Right ventricle myocardium inferior (tissue), 1 donor: ENCODE measurements around the gene PCID2. TPM values are rescaled to one million over a fixed set of nuclear protein-coding genes. Genes with fewer than 3 reads are reported as not detected.

Source experiments
- ATAC-seq: fragments of 200-7000 bp; cut with Tn5 transposase; one replicate; pipeline ENCODE4 v1.9.1; 2020; ENCODE audit warnings: mild to moderate bottlenecking, moderate library complexity
- DNase-seq: peaks from one replicate; pipeline ENCODE4 v3.0.0; 2021; ENCODE audit errors: missing footprints
- intact Hi-C: fragments of 100-400 bp; cut with DNase I; formaldehyde crosslinking; loops from one replicate; pipeline ENCODE4 v1.11.0; 2022
- total RNA-seq: library from RNA; stranded (reverse); fragmentation: NEBNext Ultra II Directional; extraction: Animal tissue kit (Norgen Biotek cat#: 25700); gene quantifications from one replicate; pipeline ENCODE4 v1.2.1, GENCODE V29; 2021
- donor health status: DM: no; HTN: yes; CAD: no; lungs with severe emphysema.

PCID2 gene
- total RNA-seq, 1 donor from 2014 or later = 57.2 TPM

DNA sequence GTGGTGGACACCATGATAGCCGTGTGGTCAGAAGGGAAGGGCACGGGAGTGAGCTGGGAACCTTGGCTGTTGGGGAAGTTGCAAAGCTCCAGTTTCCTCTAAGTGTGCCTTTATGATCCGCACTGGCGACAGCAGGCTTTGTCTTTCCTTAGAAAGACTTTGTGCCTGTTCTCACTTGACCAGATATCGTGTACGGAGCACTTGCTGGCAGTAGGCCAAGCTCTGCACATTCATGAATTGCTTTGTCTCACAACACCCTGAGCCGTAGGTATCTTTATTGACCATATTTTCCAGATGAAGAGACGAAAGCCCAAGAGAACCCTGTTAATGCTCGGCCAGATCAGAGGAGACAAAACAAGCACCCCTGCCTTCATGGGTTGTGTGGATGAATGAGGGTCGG, 16.0 kb upstream of the PCID2 start:
- DNase-seq = no peak
- peak; percentile 27 for ATAC-seq
- intact Hi-C loops = loop anchor here (5.0 kb wide), 2 partner anchors 72 to 187 kb away; no protein-coding TSS in a partner anchor

DNA sequence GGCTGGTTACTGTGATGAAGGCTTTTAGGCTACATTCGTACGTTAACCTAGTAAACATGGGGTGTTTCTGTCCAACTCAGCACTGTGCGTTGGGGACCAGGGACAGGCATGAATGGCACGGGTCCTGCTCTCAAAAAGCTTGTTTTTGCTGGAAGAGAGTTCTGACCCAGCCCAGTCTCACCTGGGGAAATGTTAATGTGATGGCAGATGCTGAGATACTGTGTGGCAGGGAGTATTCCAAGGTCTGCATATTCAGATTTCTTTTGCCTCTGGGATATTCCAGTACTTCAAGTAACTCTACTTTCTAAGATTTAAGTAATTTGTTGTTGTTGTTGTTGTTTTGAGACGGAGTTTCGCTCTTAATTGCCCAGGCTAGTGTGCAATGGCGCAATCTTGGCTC, 14.6 kb upstream of the PCID2 start:
- intact Hi-C loops = loop anchor here (5.0 kb wide), 2 partner anchors 71 to 186 kb away; no protein-coding TSS in a partner anchor
- DNase-seq (no peak), ATAC-seq (no peak)

DNA sequence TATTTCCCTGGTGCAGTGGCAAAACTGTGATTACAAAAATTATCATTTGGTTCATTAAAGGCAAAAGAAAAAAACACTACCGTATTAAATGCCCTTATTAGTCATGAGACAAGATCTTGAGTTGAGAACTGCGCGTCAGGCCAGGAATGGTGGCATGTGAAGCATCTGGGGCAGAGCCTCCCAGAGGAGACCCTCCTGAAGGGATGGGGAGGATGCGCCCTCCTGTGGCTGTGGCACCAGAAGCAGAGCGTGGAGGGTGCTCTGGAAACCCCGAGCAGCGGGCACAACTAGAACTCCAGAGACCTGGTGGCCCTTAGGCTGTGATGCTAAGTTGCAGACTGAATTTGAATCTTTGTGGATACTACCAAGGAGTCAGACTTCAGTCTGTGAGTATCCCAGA, 12.4 kb upstream of the PCID2 start:
- DNase-seq = peak; percentile 75
- intact Hi-C loops = loop anchor here (5.0 kb wide), 2 partner anchors 69 to 184 kb away; no protein-coding TSS in a partner anchor
- peak; percentile 58 for ATAC-seq

DNA sequence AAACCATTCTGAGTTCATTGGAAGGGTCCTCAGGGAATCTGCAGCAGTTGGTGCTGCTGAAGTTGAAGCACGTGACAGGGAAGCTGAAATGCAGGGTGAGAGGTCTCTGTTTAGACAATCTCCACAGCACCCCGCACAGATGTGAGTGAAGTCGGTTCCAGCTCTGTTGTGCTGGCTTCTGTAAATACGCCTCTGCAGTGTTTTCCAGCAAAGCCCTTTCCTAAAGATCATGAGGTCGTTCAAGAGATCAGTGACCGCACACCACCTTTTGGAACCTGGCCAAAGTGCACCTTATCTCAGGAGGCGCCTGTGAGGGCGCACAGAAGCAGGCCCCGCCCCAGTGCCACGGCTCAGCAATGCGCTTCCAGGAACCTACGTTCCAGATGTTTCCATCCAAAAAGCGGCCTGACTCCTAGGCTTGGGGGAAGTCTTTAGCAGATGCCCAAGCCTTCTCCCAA, 11.7 kb upstream of the PCID2 start:
- intact Hi-C loops = loop anchor here (5.0 kb wide), 2 partner anchors 68 to 183 kb away; no protein-coding TSS in a partner anchor
- ATAC-seq (no peak), DNase-seq (no peak)

DNA sequence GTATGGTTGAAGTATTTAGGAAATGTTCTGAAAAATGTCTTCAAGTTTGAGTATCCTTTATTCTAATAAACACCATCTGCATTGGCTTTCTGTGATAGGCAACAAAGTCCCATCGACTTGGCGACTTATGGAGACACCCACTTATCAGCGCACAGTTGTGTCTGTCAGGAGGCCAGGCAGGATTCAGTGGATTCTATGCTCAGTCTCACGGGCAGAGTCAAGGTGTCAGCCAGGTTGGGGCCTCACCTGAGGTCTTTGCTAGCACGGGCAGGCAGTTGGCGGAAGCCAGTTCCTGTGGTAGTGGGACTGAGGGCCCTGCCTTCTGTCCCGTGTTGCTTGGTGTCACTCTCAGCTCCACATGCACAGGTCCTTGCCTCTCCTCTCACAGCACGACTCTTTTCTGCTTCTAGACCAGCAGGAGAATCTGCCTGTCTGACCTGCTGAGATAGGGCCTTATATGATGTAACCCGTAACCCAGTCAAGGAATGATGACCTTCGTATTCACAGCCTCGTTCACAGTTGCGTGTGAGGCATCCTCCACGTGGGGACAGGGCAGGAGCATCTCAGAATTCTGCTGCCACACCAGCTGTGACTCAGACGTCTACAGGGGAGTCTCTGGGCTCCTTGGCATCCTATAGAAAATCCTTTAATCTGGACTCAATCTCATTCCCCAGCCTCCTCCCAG, 10.9 kb upstream of the PCID2 start:
- no peak for DNase-seq
- ATAC-seq = no peak
- intact Hi-C loops = no loop called here

DNA sequence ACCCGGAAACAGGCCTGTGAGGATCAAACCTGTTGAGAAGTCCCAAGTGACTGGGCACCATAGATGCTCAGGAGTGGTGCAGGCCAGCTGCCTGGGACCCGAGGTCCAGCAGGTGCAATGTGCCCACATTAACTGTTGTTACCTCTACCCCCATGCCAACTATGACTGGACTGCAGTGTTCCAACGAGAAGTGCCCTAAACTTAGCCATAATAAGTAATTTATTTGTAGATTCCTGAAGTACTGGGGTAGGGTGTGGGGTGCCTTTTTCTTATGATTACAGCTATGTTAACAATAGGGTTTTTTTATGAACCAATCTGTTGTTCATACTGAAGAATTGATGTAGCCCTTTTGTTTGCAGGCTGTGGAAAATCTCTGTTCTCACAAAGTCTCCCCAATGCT, 10.1 kb upstream of the PCID2 start:
- intact Hi-C loops = no loop called here
- no peak for ATAC-seq

DNA sequence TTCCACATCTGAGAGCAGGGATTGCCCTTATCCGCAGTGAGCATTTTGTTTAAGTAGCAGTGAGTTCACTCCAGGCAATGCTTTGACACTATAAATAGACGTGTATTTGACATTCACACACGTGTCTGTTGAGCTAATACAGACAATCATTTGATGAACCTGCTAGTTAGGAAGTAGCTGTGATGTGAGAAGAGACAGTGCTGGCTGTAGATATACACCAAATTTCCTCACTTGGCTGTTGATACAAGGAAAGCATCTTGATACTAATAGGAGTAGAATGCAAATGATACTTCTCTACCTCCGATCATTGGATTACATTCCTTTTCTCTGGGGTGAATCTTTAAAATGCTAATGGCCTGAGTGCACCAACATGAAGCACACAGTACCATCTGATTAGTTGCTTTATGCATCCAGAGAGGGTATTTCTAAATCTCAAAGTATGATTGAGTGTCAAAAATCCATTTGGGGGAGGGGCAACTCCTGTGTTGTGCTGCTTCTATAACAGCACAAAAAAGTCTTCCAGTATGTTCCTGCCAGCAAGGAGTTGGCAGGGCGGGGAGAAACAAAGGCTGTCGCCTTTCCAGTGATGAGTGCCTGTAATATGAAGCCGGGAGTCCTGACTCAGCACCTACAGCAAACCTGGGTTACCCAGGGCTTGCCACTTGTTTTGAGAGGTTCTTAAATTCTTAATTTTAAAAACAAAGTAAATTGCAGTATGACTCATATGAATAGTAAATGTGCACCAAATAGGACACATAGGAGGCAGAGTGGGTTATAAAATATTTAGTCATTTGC, 8.0 kb upstream of the PCID2 start:
- intact Hi-C loops = no loop called here
- ATAC-seq (peak; percentile 79), DNase-seq (no peak)

More for the DNA sequence above, 10.1 kb upstream of the PCID2 start:
- no peak for DNase-seq

DNA sequence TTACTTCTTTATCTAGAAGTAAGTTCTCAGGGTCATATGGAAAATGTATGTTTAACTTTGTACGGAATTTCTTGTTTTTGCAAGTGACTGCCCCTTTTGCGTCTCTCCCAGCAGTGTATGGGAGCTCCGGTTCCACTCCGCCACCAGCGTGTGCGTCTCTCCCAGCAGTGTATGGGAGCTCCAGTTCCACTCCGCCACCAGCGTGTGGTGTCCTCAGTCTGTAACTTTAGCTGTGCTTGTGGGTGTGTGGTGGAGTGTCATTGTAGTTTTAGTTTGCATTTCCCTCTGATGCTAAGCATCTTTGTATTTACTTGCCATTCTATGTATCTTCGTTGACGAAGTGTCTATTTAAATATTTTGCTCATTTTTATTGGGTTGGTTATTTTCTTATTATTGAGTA, 3.3 kb upstream of the PCID2 start:
- no peak for ATAC-seq
- intact Hi-C loops = no loop called here
- DNase-seq = no peak

DNA sequence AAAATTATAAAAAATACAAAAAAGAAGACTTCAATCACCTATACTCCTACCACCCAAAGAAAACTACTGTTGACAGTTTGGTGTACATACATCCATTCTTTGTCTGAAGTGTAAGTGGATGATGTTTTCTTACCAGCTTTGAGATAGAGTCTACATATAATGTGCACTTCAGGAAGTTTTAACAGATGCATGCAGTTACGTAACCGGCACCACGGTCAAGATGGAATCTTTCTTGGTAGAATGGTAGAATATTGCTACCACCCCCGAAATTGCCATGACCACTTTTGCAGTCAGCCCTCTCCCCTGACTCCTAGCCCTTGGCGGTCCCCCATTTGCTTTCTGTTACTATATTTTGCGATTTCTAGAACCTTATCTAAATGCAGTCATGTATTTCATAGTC, 2.4 kb upstream of the PCID2 start:
- intact Hi-C loops = no loop called here

DNA sequence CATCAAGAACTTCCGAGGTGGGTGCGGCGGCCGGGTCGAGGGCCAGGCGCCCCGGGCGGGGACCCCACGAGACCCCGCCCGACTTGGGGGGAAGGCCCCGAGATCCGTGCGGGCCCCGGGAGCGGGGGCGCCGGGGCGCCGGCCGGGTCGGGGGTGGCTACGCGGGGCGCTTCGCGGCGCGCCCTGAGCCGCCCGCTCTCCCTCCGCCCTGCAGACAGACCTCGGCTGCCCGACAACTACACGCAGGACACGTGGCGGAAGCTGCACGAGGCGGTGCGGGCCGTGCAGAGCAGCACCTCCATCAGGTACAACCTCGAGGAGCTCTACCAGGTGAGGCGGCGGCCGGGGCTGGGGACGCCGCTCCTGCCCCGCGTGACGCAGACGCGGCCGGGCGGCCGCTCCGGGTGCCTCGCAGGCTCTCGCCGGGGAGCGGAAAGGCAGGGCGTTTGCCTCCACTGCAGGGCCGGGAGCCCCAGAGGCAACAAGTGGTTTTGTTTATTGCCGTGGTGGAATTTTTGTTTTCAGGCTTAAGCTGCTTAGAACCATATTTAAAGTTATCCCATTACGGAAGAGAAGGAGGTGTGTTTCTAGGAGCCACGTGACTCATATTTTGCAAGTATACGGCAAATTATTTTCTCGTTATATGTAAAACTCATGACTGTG, 1.4 kb upstream of the PCID2 start:
- ATAC-seq = no peak
- DNase-seq = peak; percentile 78
- intact Hi-C loops = loop anchor here (5.0 kb wide), 1 partner anchor 58 kb away; no protein-coding TSS in a partner anchor

More for the DNA sequence above, 2.4 kb upstream of the PCID2 start:
- ATAC-seq (no peak), DNase-seq (no peak)

DNA sequence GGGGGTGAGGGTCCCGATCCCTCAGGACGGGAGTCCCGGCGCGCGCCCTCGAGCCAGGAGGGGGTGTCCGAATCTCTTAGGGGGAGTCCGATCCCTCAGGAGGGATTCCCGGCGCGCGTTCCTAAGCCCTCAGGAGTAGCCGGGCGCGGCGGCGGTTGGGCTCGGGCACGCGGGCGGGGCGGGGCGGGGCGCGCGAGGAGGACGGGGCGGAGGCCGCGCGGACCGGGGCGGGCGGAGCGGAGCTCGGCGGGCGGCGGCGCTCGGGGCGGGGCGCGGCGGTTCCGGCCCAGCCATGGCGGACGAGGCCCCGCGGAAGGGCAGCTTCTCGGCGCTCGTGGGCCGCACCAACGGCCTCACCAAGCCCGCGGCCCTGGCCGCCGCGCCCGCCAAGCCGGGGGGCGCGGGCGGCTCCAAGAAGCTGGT, 878 bp upstream of the PCID2 start, which contains the start of gene CUL4A:
TSS of gene CUL4A (plus strand) at position 278 of the 423 bp plus-strand sequence. CDS start at position 293, 15 bp downstream.
- peak; percentile 84 for ATAC-seq
- intact Hi-C loops = loop anchor here (5.0 kb wide), 1 partner anchor 57 kb away; no protein-coding TSS in a partner anchor
- DNase-seq = peak; percentile 91

DNA sequence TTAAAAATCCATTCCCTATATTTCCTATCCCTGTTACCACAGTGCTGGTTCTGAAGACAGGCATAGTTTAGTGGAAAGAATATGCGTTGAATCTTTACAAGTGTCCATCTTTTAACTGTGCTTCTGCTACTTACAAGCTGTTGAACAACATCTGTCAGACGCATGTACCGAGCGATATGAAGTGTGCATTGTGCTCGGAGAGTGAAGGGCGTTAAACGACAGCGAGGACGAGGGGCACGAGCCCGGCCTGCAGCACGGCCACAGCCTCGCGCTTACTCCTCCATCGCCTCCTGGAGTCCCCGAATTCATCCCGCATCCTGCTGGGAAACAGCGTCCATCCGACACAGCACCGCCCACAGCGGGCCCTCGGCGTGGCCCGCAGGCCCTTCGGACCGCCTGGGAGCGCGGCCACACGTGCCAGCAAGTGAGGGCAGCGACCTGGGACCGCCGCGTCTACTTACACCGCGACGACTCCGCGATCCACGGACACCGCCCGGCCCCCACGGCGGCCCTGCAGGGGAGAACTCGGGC, 514 bp downstream of the PCID2 start:
- peak; percentile 80 for DNase-seq
- ATAC-seq = peak; percentile 3
- intact Hi-C loops = loop anchor here (5.0 kb wide), 1 partner anchor 56 kb away; no protein-coding TSS in a partner anchor

DNA sequence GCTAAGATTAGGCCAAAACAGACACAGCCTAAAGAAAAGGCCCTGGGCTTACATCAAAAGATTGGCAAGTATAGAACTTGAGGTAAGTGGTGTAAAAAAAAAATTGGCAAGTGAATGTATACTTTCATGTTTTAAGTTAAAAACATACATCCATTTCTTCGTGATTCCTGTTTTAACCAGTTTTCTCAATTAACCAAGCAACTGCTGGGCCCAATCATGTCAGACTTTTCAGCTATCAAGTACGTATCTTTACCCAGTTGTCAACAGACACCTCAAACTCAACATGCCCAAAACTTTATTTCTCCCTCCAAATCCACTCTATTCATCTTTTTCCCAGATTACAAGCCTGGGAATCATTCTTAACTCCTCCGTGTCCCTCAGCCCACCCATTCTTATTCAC, 1.0 kb downstream of the PCID2 start:
- ATAC-seq (no peak), DNase-seq (no peak)
- intact Hi-C loops = loop anchor here (5.0 kb wide), 1 partner anchor 55 kb away; no protein-coding TSS in a partner anchor

DNA sequence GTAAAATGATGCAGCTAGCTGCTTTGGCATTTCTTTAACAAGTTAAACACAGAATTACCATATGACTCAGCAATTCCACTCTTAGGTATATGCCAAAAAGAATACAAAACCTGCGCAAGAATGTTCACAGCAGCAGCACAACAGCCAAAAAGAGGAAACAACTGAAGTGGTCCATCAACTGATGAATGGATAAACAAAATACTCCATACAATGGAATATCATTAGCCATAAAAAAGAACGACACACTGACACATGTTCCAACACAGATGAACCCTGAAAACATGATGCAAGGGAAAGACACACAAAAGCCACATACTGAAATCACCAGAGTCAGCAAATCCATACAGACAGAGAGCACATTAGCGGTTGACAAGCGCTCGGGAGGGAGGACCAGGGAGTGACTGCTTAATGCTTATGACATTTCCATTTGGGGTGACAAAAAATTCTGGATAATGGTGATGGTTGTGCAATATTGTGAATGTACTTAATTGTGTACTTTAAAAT, 3.0 kb downstream of the PCID2 start:
- intact Hi-C loops = loop anchor here (5.0 kb wide), 1 partner anchor 53 kb away; no protein-coding TSS in a partner anchor
- DNase-seq (no peak), ATAC-seq (no peak)

DNA sequence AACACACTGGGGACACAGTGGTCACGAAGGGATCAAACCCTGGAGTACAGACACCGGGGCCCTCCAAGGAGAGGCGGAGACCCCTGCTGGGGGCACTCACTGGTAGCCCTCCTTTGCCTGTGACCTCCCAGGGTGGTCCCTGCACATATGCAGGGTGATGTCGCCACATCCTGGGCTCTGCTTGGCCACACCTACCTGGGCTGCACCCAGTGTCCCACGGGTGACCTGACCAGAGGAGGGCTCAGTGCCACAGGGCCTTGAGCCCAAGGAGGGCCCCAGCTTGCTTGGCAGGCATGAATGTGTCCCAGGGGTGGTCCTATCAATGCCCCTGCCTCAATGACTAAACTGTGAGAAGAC, 4.1 kb downstream of the PCID2 start:
- DNase-seq (no peak), ATAC-seq (peak; percentile 2)
- intact Hi-C loops = no loop called here

DNA sequence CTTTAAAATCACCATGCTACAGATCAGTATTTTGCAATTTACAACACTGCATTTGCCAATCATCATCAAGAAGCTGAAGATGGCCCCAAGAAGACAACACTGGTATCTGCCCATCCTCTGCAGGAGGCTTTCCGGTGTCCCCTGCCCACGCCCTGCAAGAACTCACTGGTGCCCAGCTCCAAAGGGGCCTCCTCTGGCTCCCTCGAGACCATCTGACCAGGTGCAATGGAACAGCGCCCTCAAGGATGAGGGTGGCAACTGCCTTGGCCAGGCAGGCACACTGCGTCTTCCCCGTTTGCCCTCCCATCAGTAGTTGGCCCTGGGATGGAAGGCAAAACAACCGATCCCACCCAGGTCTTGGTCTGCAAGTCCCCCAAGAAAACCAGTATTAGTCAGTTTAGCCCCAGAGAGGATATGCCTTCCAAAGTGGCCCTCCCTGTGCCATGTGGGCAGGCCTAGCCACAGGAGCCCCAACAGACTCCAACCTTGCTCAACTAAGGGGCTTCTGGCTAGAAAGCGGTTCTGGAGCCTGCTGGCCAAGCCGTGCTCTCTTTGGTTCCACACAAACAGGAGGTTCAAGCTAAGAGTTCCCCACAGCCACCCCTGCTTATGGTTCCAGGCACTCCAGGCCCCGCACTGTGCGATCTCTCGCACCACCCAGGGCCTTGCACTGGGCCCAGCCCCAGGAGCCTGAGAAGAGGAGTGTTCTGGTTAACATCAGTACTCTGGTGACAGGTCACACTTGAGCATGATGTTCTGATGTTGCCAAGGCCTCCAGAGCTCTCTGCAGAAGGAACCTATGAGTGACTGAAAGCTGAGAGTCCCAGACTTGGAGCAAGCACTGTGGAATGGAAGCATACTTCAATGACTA, 4.7 kb downstream of the PCID2 start:
- DNase-seq (peak; percentile 82), ATAC-seq (peak; percentile 80)
- intact Hi-C loops = no loop called here

DNA sequence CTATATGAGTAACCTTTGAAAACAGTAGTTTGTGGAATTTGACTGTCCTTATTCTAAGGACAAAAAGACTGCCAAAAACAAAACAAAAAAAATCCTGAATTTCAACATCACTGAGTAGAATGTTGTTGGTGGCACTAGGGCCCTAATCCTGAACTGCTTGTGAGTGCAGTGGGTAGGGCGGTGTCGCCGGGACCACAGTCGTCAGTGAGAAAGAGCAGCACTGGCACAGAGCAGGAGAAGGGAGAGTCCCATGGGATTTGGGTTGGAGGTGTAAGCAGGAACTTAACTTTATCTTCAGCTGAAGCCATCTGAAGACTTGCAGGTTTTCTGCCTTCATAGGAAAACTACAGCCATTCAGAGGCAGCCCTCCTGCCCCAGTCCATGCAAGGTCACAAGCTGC, 5.6 kb downstream of the PCID2 start:
- no peak for DNase-seq
- ATAC-seq = peak; percentile 27
- intact Hi-C loops = no loop called here

DNA sequence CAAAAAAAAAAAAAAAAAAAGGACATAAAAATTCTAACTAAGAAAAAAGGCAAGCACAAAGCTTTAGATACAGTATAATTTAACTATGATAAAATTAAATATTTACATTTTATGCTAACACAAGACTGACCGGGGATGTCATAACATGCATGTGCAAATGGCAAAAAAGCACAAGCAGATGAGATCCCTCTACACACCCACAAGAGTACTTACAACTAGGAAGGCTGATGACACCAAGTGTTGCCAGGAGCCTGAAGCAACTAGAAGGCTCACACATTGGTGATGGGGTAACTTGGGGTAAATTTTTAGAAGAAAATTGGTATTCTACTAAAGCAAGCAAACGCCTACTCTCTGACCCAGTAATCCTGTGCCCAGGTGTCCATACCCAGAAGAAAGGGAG, 6.7 kb downstream of the PCID2 start:
- no peak for DNase-seq
- intact Hi-C loops = no loop called here
- ATAC-seq = no peak
